Effector memory CD8-positive, alpha-beta T cell (primary cell): ENCODE results near the gene PGAP1.
A peak's percentile ranks its signal among the peaks of the same experiment; 100 is the strongest.

Experiments used
- ATAC-seq: fragments of 150-1000 bp; cut with Tn5 transposase; replicated peaks from 2 replicates; pipeline ENCODE4 v1.10.0; 2021; ENCODE audit warnings: mild to moderate bottlenecking, moderate library complexity
- DNase-seq, 3 experiments: peaks; one replicate each; pipeline ENCODE4 v3.0.0; 2021
- H3K27ac Mint-ChIP-seq, 2 donors: one replicate each; pipeline ENCODE4 v1.8.0; 2022; ENCODE audit warnings: mild to moderate bottlenecking in 2 of 2, mixed read lengths in 2 of 2, moderate library complexity in 2 of 2
- H3K27me3 Mint-ChIP-seq, 2 donors: one replicate each; pipeline ENCODE4 v1.8.0; 2022; ENCODE audit warnings: mixed read lengths in 2 of 2
- H3K36me3 Mint-ChIP-seq: one replicate; pipeline ENCODE4 v1.8.0; 2022; ENCODE audit warnings: mild to moderate bottlenecking, moderate library complexity, mixed read lengths; ENCODE audit not compliant: insufficient read depth
- H3K4me1 Mint-ChIP-seq, 2 donors: one replicate each; pipeline ENCODE4 v1.8.0; 2022; ENCODE audit warnings: low read depth in 2 of 2, mixed read lengths in 2 of 2
- H3K4me3 Mint-ChIP-seq, 2 donors: one replicate each; pipeline ENCODE4 v1.8.0; 2022; ENCODE audit warnings: mild to moderate bottlenecking in 2 of 2, mixed read lengths in 2 of 2, moderate library complexity in 2 of 2
- H3K9me3 Mint-ChIP-seq, 2 donors: one replicate each; pipeline ENCODE4 v1.8.0; 2022; ENCODE audit warnings: mixed read lengths in 2 of 2

The PGAP1 gene

GRCh38 chr2:196801674-196802261, 124.7 kb downstream of the PGAP1 start:
- Mint-ChIP-seq H3K27ac (no peak overlapping the region), H3K4me1 (peaks cover 10 to 23% of the 10 kb centered on the region in 2 donors), H3K27me3 (peaks cover 7 to 13% of the 10 kb centered on the region in 2 donors), H3K36me3 (peaks cover 12% of the 10 kb centered on the region), H3K4me3 (no peak overlapping the region), H3K9me3 (peaks cover 0 to 2% of the 10 kb centered on the region in 2 donors)
- no peak for ATAC-seq
- no peak for DNase-seq

- H3K36me3 Mint-ChIP-seq = peaks cover 26% of the 10 kb centered on the region
- peaks cover 5 to 7% of the 10 kb centered on the region in 2 donors for H3K27me3 Mint-ChIP-seq
- H3K9me3 Mint-ChIP-seq = peaks cover 0 to 2% of the 10 kb centered on the region in 2 donors
- H3K4me3 Mint-ChIP-seq = peak overlapping the region; percentile 98 to 100
- peak overlapping the region; percentile 98 to 100 for H3K27ac Mint-ChIP-seq
- ATAC-seq = peak; percentile 10
- peaks cover 13 to 26% of the 10 kb centered on the region in 2 donors for H3K4me1 Mint-ChIP-seq
- no peak for DNase-seq
Observed at GRCh38 chr2:196798980-196799379, 127.5 kb downstream of the PGAP1 start.

GRCh38 chr2:196792865-196793264, 133.6 kb downstream of the PGAP1 start:
- H3K4me3 Mint-ChIP-seq = no peak overlapping the region
- H3K27me3 Mint-ChIP-seq = no peaks in the 10 kb centered on the region
- peaks cover 6 to 11% of the 10 kb centered on the region in 2 donors for H3K4me1 Mint-ChIP-seq
- ATAC-seq = no peak
- no peaks in the 10 kb centered on the region for H3K9me3 Mint-ChIP-seq
- H3K27ac Mint-ChIP-seq = peak overlapping the region in 1 of 2 donors; percentile 12
- H3K36me3 Mint-ChIP-seq = peaks cover 66% of the 10 kb centered on the region
- DNase-seq = no peak

- H3K27me3 Mint-ChIP-seq = no peaks in the 10 kb centered on the region
- DNase-seq (no peak), ATAC-seq (no peak)
- peaks cover 0 to 7% of the 10 kb centered on the region in 2 donors for H3K4me1 Mint-ChIP-seq
- H3K27ac Mint-ChIP-seq = peak overlapping the region in 1 of 2 donors; percentile 19
- no peak overlapping the region for H3K4me3 Mint-ChIP-seq
- H3K9me3 Mint-ChIP-seq = no peaks in the 10 kb centered on the region
- H3K36me3 Mint-ChIP-seq = peaks cover 44% of the 10 kb centered on the region
Observed at GRCh38 chr2:196783431-196784094, 142.9 kb downstream of the PGAP1 start.
